Pulmonary artery endothelial cell (primary cell): ENCODE data around the gene APOD. TPM values are rescaled to one million over a fixed set of nuclear protein-coding genes. Genes with fewer than 3 reads are reported as not detected.

ENCODE experiments used
- DNase-seq: peaks from one replicate; pipeline ENCODE4 v3.0.0-alpha.2; 2011; ENCODE audit warnings: low read depth, low spot score
- total RNA-seq: library from RNA; depleted of rRNA; stranded (reverse); fragments of >200 nt; gene quantifications from 2 replicates; pipeline ENCODE4 v1.2.3, GENCODE V29; 2014

Gene APOD
- total RNA-seq, 1 donor from 2014 or later: 1.3 TPM

- no peak for DNase-seq
Measured at GRCh38 chr3:195587824-195588223, 4.1 kb upstream of the APOD start.

- DNase-seq: no peak
Measured at GRCh38 chr3:195587406-195587805, 3.7 kb upstream of the APOD start.

DNA sequence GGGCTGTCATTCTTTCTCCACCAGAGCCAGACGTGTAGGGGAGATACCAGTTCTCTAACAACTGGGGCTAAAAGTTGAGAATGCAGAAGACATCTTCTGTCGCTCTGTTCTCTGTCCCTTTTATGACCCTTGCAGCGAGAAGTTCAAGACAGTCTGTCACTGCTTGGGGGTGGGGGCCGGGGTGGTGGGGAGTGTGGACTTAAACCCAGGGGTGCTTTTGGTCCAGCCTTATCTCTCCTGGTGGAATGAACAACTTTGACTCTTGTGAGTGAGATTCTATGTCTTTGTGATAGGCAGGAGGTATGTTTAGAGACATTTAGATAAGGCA lies 767 bp upstream of the APOD start:
- no peak for DNase-seq

DNA sequence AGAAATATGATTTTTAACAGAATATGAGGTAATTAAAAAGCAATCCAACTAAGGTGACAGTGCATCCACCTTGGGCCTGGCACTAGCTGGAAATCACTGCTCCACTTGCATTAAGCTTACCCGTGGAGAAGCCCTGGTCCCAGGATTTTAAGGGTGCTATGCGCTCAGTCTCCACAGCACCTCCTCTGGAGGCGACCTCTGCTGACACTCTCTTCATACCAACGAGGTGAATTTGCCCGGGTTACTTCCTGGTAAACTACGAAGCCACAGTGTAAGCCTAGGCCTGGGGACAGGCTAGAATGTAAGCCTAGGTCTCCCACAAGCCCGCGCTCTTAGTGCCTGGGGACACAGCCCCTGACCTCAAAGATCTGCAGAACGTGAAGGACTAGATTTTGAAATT lies 793 bp downstream of the APOD start:
- DNase-seq: no peak

- no peak for DNase-seq
Measured at GRCh38 chr3:195580744-195581443, 2.8 kb downstream of the APOD start.

DNA sequence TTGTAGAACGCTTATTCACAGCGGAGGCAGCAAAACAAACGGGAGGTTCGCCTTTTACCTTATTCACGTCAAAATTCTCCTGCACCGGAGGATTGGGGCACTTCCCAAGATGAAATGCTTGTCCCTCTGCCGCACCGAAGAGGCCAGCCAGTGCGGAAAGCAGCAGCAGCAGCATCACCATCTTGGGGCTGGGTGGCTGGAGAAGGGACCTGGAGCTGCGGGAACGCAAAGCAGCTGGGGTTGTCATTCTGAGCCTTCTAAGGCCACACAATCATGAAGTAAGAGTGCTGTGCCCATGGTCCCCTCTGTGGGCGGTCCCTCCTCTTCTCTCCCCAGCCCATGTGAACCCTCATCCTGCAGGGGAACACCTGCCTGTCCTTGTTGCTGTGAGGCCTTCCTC lies 4.5 kb downstream of the APOD start:
- no peak for DNase-seq

GRCh38 chr3:195578565-195578964 lies 5.2 kb downstream of the APOD start:
- no peak for DNase-seq

- no peak for DNase-seq
Measured at GRCh38 chr3:195577645-195578177, 6.0 kb downstream of the APOD start.

DNA sequence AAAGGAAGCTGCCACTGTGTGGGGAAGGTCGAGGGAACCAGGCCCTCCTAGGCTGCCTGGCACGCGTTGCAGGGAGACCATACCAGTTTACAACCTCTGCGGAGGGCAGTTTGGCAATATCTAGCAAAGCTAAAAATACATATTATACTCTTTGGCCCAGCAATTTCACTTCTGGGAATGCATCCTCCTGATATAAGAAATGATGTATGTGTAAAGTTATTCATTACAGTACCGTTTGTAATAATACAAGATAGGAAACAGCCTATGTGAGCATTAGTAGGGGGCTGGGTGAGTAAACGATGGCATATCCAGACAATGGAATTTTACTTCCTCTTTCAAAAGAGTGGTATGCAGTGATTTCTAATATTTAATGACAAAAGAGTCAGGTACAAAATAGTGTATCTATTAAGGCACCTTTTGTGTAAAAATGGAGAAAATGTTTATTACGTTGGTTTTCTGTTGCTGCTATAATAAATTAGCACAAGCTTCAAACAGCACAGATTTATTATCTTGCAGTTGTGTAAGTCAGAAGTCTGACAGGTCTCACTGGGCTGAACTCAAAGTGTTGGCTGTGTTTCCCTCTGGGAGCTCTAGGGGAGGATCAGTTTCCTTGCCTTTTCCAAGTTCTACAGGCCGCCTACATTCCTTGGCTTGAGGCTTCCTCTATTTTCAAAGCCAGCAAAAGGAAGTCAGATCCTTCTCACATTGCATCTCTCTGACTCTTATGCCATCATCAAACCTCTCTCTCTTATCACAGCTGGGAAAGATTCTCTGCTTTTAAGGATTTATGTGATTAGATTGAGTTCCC lies 9.0 kb downstream of the APOD start:
- DNase-seq: no peak

DNA sequence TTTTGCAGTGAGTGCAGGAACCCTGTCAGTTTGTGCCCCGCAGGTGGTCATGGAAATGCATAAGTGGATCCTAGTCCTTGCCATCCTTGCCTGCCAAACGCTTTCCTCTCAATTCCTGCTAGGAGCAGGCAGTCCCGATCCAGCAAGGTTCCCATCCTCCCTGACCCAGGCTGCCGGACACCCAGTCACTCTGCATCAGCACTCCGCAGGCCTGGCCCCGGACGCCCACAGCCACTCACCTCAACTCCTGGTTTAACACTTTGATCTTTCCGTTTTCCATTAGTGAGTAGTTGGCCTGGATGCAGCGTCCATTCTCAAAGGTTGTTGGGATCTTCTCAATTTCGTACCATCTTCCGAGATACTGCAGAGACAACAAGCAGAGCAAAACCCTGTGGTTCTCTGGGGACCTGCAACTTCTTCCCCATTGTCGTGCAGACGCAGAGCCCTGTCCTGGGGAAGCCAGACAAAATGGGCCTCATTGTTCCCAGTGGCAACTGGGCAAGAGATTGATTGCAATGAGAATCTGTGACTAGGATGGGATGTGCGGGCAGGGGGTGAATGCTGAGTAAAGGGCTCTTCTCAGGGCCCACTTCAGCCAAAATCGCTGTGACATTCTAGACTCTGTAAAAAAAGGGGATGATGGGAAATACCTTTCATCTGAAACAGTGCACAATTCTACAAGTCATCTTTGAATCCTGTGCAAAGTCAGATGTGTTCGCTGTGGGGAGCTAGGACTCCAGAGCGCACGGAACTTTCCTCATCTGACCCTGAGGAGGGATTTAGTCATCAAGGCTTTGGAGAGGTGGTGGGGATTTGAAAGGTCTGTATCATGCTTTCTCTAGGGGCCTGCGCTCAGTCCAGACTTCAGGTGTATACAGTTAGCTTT lies 9.9 kb downstream of the APOD start:
- DNase-seq: no peak

GRCh38 chr3:195571361-195571760 lies 12.4 kb downstream of the APOD start:
- DNase-seq: no peak

- DNase-seq: no peak
Measured at GRCh38 chr3:195570912-195571311, 12.8 kb downstream of the APOD start.

DNA sequence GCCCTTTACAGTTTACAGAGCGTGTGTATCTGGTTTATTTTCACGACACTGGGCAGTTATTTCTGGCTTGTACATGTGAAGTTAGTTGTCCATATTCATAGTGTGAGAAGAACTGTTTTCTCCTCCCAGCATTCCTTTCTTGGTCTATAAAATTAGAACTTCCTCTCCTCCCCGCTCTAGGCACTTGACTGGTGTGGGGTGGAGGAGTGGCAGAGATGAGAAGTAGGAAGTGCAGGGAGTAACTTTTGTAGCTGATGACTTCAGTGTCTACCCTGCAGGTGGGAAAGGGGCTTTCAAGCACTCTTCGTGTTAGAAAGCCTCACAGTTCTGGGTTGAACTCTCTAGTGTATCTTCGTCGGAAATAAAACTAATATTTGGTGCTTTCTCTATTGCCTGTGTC lies 13.4 kb downstream of the APOD start:
- no peak for DNase-seq

- DNase-seq: no peak
Measured at GRCh38 chr3:195568630-195569029, 15.1 kb downstream of the APOD start.

DNA sequence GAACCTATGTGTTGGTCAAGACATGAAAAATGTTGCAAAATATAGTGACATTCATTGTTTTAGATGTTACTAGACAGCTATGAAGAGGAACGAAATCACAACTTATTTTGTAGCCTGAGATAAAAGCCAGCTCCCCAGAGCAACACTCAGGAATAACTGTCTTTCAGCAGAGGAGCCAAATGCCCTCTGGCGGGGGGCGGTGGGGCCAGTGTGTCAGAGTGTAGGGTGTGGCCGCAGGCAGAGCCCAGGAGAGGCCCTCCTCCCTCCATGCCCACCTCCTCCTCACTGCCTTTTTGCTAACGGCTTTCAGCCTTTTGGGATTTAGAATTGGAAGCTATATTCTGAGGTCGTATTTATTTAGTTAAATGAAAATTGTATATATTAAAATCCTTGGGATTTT lies 16.9 kb downstream of the APOD start:
- DNase-seq: no peak

DNA sequence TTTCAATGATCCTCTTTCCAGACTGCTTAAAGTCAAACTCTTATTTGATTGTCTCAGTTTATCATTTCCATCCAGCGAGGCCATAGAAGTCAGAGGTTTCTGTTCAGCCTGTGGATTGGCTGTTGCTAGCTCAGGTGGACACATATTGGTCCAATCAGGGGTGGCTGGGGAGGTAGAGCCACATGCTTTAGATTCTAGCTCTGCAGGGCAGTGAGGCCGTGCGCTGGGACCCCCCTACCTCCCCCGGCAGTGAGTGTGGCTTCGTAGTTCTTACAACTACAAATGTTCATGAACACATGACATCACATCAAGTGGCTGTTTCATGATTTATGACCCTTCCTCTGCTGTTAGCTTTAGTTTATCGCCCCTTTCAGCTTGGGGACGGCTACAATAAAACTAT lies 18.0 kb downstream of the APOD start:
- DNase-seq: no peak

GRCh38 chr3:195563317-195563716 lies 20.4 kb downstream of the APOD start:
- DNase-seq: no peak

DNA sequence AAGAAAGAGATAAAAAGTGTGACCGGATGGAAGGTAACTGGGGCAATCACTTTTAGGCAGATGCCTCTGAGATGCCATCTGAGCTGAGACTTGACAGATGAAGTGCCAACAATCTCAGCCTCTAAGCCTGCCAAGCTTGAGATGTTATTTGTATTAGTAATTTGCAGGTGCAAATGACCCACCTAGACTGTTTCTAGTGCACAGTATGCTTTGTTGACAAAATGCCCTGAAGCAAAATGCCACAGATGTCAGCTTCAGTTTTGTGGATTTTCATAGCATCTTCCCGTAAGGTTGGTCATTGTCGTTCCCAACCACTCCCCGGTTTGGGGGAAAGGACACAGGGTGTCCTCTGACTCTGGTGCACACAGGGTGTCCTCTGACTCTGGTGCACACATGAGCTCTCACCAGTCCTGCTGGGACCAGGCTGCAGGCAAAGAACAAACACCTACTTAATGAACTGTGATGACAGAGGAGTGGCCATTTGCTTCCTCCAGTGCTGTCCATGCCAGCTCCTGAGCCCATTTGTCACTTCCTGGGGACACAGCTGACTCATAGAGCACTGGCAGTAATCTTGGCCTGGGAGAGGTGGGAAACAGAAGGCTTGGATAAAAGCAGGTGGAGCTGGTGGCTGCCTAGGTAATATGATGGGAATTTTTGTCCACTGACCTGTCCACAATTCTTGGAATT lies 23.9 kb downstream of the APOD start:
- DNase-seq: no peak

GRCh38 chr3:195558602-195559001 lies 25.1 kb downstream of the APOD start:
- no peak for DNase-seq

DNA sequence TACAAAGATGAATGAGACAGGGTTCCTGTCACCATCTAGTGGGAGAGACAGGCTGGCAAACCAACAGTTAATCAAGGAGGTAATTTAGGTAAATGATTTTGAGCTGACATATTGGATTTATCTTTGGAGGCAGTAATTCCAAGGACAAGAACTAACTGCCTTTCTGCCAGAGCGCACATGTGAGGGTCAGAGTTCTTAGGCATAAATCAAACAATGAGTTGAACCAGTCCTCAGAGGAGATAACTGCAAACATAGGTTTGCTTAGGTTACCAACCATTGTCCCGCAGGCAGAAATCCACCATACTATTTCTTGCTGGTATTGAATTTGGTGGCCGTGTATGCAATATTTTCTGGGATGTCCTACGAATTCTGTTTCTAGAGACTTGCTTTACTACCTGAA lies 26.4 kb downstream of the APOD start:
- no peak for DNase-seq

- no peak for DNase-seq
Measured at GRCh38 chr3:195556390-195556789, 27.4 kb downstream of the APOD start.
